Stomach (tissue), 9 donors: ENCODE measurements around the gene RCAN2. TPM values are rescaled to one million over a fixed set of nuclear protein-coding genes. Genes with fewer than 3 reads are reported as not detected.

Source experiments
- DNase-seq, 2 donors: peaks; one replicate each; pipeline versions ENCODE4 v3.0.0 to v3.0.0-alpha.2; 2013 to 2019
- H3K27ac ChIP-seq, 5 donors: fragments of 200-600 bp in 4 of 5; sonication (generic) in 4 of 5; one replicate each; pipeline ENCODE4 v1.5.1; 2013 to 2019; ENCODE audit warnings: mild to moderate bottlenecking in 1 of 5, moderate library complexity in 1 of 5
- H3K27me3 ChIP-seq, 3 donors: fragments of 200-600 bp; sonication (generic); one replicate each; pipeline ENCODE4 v1.5.1; 2017 to 2019; ENCODE audit warnings: mixed run types in 1 of 3
- H3K36me3 ChIP-seq, 4 donors: fragments of 200-600 bp; sonication (generic); 1 replicate in 3 of 4; 2 replicates in 1 of 4; pipeline ENCODE4 v1.5.1; 2016 to 2019
- H3K4me1 ChIP-seq, 4 donors: fragments of 200-600 bp; sonication (generic); one replicate each; pipeline ENCODE4 v1.5.1; 2016 to 2019
- H3K4me3 ChIP-seq, 4 donors: fragments of 200-600 bp; sonication (generic) in 3 of 4; one replicate each; pipeline ENCODE4 v1.5.1; 2016 to 2019; ENCODE audit warnings: mild to moderate bottlenecking in 1 of 4
- H3K9me3 ChIP-seq, 4 donors: fragments of 200-600 bp; sonication (generic); one replicate each; pipeline ENCODE4 v1.5.1; 2016 to 2019
- EP300 ChIP-seq: sonication (generic); formaldehyde crosslinking; IDR thresholded peaks from one replicate; pipeline ENCODE4 v1.6.1; 2017; ENCODE audit warnings: antibody characterized with exemption
- POLR2A ChIP-seq, 4 donors: fragments of 450-650 bp; IDR thresholded peaks; one replicate each; pipeline ENCODE4 v1.6.1; 2016; ENCODE audit warnings: antibody characterized with exemption in 4 of 4, control low read depth in 2 of 4, mild to moderate bottlenecking in 1 of 4, moderate library complexity in 1 of 4
- POLR2AphosphoS5 ChIP-seq, 3 donors: sonication (generic); formaldehyde crosslinking; IDR thresholded peaks; one replicate each; pipeline ENCODE4 v1.6.1; 2016; ENCODE audit warnings: antibody characterized with exemption in 3 of 3
- WGBS, 5 donors: extraction: QIAGEN DNeasy Blood & Tissue Kit in 3 of 5; methylation state at CpG; one replicate each; pipeline versions ENCODE4 v1.1.5 to v1.1.7; 2013 to 2018; 5-methylcytosine and 5-hydroxymethylcytosine counted together
- intact Hi-C: fragments of 100-400 bp; cut with DNase I; formaldehyde crosslinking; loops from one replicate; pipeline ENCODE4 v1.15.1; 2023; ENCODE audit warnings: low total_unique reads
- polyA plus RNA-seq, 3 donors: library from polyadenylated mRNA; stranded (reverse); fragments of 200-250 nt; gene quantifications; one replicate each; pipeline ENCODE4 v1.2.3, GENCODE V29; 2013
- total RNA-seq, 5 donors: library from RNA; depleted of rRNA; stranded (reverse); fragments of >200 nt; gene quantifications; one replicate each; pipeline versions ENCODE4 v1.1.0 to v1.2.3, GENCODE V29; 2014 to 2016
- TF ChIP-seq, protein P1 (sequence below), 7 experiments: fragments of 450-650 bp in 4 of 7; fragments of 200-600 bp in 3 of 7; sonication (generic) in 3 of 7; IDR thresholded peaks; one replicate each; pipeline ENCODE4 v1.5.1; 2016 to 2019; ENCODE audit warnings: antibody characterized with exemption in 7 of 7, control low read depth in 2 of 7, mild to moderate bottlenecking in 1 of 7
- donor health status: healthy with polysubstance abuse.
- donor health status: Bipolar disorder and iron deficiency.
- donor health status: healthy.

The RCAN2 gene
- total and polyA plus RNA-seq, 8 donors, result 7.2 to 69.2 (median 21.4) TPM

DNA sequence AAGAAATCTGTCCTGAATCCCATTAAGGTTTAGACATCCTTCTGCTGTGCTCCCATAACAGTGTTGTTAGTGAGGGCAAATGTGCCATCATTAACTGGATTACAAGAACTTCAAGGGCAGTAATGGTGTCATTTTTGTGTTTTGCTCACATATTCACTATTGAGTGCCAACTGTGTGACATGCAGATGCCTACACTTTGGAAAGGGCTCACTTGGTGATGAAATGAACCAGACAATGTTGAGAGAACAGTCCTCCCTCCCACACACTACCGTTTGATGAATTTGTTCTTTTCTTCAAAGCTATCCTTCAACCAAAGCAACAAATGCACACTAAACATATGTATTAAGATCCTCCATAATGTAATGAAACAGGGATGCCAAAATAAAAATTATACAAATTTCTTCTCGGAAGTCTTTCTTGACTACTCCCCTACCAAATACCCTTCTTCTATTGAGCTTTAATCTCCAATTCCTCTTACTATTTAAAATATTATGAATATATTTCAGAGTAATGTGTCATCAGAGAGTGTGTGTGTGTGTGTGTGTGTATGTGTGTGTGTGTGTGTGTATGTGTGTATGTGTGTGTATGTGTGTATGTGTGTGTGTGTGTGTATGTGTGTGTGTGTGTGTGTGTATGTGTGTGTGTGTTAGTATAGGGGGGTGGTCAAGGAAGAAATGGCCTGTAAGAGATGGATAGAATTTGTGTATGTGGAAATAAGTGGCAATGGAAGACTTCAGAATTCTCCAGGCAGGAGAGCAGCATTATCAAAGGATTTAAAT lies 228.1 kb downstream of the RCAN2 start:
- no peaks in the 10 kb centered on the region for H3K27me3 ChIP-seq
- intact Hi-C loops, result no loop called here
- 76 to 85% (median 79%) methylated on average over 2 of the region's 2 CpGs for WGBS, 5 donors

DNA sequence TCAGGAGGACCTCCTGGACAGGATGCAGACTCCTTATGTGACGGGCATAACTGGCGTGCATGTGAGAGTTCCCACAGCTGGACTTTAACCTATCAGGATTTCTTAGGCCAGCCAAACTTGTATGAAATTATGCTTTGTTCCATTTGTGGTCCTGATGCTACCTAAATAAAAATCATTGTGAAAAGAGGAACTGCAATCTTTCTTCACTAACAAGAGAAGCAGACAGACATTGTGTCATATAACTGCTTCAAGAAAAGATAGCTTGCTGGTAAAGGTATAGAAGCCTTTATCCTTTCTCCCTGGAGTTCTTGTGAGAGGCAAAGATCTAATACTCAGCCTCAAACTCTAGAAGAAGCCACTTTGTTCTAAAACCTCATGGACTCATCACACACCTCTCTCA lies 233.0 kb downstream of the RCAN2 start:
- no peak for DNase-seq
- no peaks in the 10 kb centered on the region for H3K36me3 ChIP-seq
- no peak overlapping the region for H3K4me3 ChIP-seq
- H3K27me3 ChIP-seq, result no peaks in the 10 kb centered on the region
- no peak overlapping the region for H3K27ac ChIP-seq
- intact Hi-C loops, result no loop called here
- 82 to 100% (median 87%) methylated on average over 2 of the region's 2 CpGs for WGBS, 5 donors
- TF ChIP-seq, protein P1, sequence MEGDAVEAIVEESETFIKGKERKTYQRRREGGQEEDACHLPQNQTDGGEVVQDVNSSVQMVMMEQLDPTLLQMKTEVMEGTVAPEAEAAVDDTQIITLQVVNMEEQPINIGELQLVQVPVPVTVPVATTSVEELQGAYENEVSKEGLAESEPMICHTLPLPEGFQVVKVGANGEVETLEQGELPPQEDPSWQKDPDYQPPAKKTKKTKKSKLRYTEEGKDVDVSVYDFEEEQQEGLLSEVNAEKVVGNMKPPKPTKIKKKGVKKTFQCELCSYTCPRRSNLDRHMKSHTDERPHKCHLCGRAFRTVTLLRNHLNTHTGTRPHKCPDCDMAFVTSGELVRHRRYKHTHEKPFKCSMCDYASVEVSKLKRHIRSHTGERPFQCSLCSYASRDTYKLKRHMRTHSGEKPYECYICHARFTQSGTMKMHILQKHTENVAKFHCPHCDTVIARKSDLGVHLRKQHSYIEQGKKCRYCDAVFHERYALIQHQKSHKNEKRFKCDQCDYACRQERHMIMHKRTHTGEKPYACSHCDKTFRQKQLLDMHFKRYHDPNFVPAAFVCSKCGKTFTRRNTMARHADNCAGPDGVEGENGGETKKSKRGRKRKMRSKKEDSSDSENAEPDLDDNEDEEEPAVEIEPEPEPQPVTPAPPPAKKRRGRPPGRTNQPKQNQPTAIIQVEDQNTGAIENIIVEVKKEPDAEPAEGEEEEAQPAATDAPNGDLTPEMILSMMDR (IDR thresholded peaks at IDR 0.05), result no peak
- TF ChIP-seq POLR2AphosphoS5 (IDR thresholded peaks at IDR 0.05) (no peak), EP300 (no peak), POLR2A (IDR thresholded peaks at IDR 0.05) (no peak)
- H3K4me1 ChIP-seq, result peaks cover 0 to 5% (median 0%) of the 10 kb centered on the region in 4 donors
- H3K9me3 ChIP-seq, result no peaks in the 10 kb centered on the region

More for the DNA sequence above, 228.1 kb downstream of the RCAN2 start:
- no peaks in the 10 kb centered on the region for H3K9me3 ChIP-seq
- H3K27ac ChIP-seq, result no peak overlapping the region
- TF ChIP-seq EP300 (no peak), POLR2A (IDR thresholded peaks at IDR 0.05) (no peak), POLR2AphosphoS5 (IDR thresholded peaks at IDR 0.05) (no peak)
- TF ChIP-seq, protein P1 (IDR thresholded peaks at IDR 0.05), result no peak
- H3K4me1 ChIP-seq, result peaks cover 0 to 17% (median 7%) of the 10 kb centered on the region in 4 donors
- no peaks in the 10 kb centered on the region for H3K36me3 ChIP-seq
- DNase-seq, result no peak
- no peak overlapping the region for H3K4me3 ChIP-seq

DNA sequence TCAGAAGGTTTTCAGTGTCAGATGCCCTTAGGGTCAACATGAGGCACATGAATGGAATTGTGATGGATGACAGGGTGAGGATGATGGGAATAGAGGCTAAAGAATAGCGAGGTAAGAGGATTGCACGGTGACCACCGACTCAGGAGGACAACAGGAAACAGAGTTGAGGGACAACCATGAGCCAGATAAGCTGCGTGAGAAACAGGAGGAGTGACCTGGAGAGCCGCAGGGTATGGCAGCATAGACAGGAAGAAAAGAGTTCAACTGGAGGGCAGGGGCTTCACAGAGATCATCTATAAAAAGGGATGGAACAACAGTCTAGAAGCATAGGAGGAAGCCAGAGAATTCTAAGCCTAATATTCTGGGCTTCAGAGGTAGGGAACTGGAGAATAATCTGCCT lies 235.7 kb downstream of the RCAN2 start:
- H3K4me3 ChIP-seq, result no peak overlapping the region
- intact Hi-C loops, result no loop called here
- H3K27me3 ChIP-seq, result no peaks in the 10 kb centered on the region
- TF ChIP-seq POLR2A (IDR thresholded peaks at IDR 0.05), result no peak
- TF ChIP-seq POLR2AphosphoS5 (IDR thresholded peaks at IDR 0.05), result no peak
- TF ChIP-seq, protein P1 (IDR thresholded peaks at IDR 0.05), result no peak
- TF ChIP-seq EP300, result no peak
- no peaks in the 10 kb centered on the region for H3K36me3 ChIP-seq
- 76 to 90% (median 80%) methylated on average over 5 of the region's 5 CpGs for WGBS, 5 donors
- H3K27ac ChIP-seq, result no peak overlapping the region
- H3K4me1 ChIP-seq, result no peaks in the 10 kb centered on the region
- H3K9me3 ChIP-seq, result no peaks in the 10 kb centered on the region
- DNase-seq, result no peak

DNA sequence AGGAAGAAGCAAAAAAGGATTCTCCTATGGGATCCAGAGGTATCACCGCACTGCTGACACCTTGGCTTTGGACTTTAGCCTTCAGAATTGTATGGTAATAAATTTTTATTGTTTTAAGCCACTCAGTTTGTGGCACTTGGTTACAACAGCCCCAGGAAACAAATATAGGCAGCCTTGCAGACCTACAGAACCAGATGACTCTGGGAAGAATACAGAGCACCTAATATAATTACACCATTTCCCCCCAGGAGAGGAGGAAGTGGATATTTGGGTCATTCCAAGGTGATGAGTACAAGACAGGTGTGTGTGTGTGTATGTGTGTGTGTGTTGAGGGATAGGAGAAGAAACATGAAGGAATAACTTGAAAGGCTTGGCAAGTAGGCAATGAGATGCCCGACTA lies 236.3 kb downstream of the RCAN2 start:
- 82 to 96% (median 92%) methylated on average over 2 of the region's 2 CpGs for WGBS, 5 donors
- Histone ChIP-seq H3K4me1 (no peaks in the 10 kb centered on the region), H3K9me3 (no peaks in the 10 kb centered on the region), H3K4me3 (no peak overlapping the region), H3K36me3 (no peaks in the 10 kb centered on the region), H3K27me3 (no peaks in the 10 kb centered on the region), H3K27ac (no peak overlapping the region)
- DNase-seq, result no peak
- TF ChIP-seq POLR2AphosphoS5 (IDR thresholded peaks at IDR 0.05), result no peak
- no peak for TF ChIP-seq EP300
- intact Hi-C loops, result no loop called here

DNA sequence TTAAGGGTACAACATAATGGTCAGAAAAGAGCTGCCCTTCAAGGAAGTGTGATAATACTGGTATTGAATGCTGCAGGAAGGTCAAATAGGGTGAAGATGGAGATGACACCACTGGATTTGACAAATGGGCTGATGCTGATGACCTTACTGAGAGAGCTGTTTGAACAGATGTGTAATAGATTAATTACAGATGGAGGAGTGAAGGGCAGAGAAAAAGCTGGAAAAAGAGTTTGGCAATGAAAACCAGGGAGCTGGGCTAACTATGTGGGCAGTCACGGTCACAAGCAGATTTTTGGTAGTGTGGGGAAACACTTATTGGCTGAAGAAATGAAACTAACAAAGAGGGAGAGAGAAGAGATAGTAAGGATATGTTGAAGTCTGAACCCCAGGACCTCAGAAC lies 236.9 kb downstream of the RCAN2 start:
- TF ChIP-seq EP300, result no peak
- Histone ChIP-seq H3K4me3 (no peak overlapping the region), H3K36me3 (no peaks in the 10 kb centered on the region), H3K9me3 (no peaks in the 10 kb centered on the region), H3K27ac (no peak overlapping the region), H3K27me3 (no peaks in the 10 kb centered on the region), H3K4me1 (no peaks in the 10 kb centered on the region)
- intact Hi-C loops, result no loop called here
- no peak for DNase-seq
- 79 to 90% (median 83%) methylated on average over 1 of the region's 1 CpG for WGBS, 5 donors
